GM12878 (cell line): Measurements from ENCODE around the gene DNAJC3. TPM values are rescaled to one million over a fixed set of nuclear protein-coding genes. Genes with fewer than 3 reads are reported as not detected.

Experiments used
- EZH2 ChIP-seq: IDR thresholded peaks from 2 replicates; pipeline ENCODE4 v1.6.1; 2012; ENCODE audit warnings: low read depth, mild to moderate bottlenecking, control low read depth, inconsistent platforms, low read length, borderline replicate concordance; ENCODE audit not compliant: control insufficient read depth
- SUPT20H ChIP-seq: IDR thresholded peaks from 2 replicates; pipeline ENCODE4 v1.6.1; 2011; ENCODE audit warnings: low read depth, mild to moderate bottlenecking, low read length, moderate library complexity, borderline replicate concordance; ENCODE audit not compliant: control insufficient read depth
- polyA plus RNA-seq, 11 experiments: library from polyadenylated mRNA; depleted of rRNA in 4 of 11; unstranded in 6 of 11; stranded (reverse) in 5 of 11; fragments of >200 nt; fragmentation: Nextera tagmentation in 4 of 11; fragmentation: Illumina TruSeq in 1 of 11; extraction: Ambion mirVana in 4 of 11; extraction: Trizol in 1 of 11; gene quantifications; 1 replicate in 1 of 11; 2 replicates in 10 of 11; pipeline versions ENCODE4 v1.2.1 to v1.2.3, GENCODE V29; 2011 to 2016; ENCODE audit warnings: inconsistent platforms in 2 of 11, missing spikeins in 2 of 11, low read depth in 1 of 11
- total RNA-seq, 4 experiments: library from RNA; depleted of rRNA in 3 of 4; stranded (reverse); fragments of >200 nt in 3 of 4; fragmentation: Illumina TruSeq in 1 of 4; extraction: Trizol in 1 of 4; gene quantifications; 2 replicates each; pipeline versions ENCODE4 v1.2.1 to v1.2.3, GENCODE V29; 2013 to 2021
- TF ChIP-seq, protein P1 (sequence below): fragments of 450-650 bp; IDR thresholded peaks from 2 replicates; pipeline ENCODE4 v1.6.1; 2016; ENCODE audit warnings: mild to moderate bottlenecking
- TF ChIP-seq, protein P2 (sequence below): fragments of 450-650 bp; IDR thresholded peaks from 2 replicates; pipeline ENCODE4 v1.6.1; 2014; ENCODE audit warnings: mild to moderate bottlenecking
- TF ChIP-seq, protein P3 (sequence below): fragments of 150-350 bp; IDR thresholded peaks from 2 replicates; pipeline ENCODE4 v1.6.1; 2014; ENCODE audit warnings: mild to moderate bottlenecking, low read depth, low read length
- TF ChIP-seq, protein P4 (sequence below): fragments of 450-650 bp; IDR thresholded peaks from 2 replicates; pipeline ENCODE4 v1.6.1; 2017; ENCODE audit warnings: antibody characterized with exemption, mild to moderate bottlenecking, moderate library complexity

Gene DNAJC3
- total and polyA plus RNA-seq, 10 of the 15 experiments (the other 5 are each of a cell fraction or from before 2014, with no cell fraction given) = 9.3 to 37.4 (median 19.0) TPM

DNA sequence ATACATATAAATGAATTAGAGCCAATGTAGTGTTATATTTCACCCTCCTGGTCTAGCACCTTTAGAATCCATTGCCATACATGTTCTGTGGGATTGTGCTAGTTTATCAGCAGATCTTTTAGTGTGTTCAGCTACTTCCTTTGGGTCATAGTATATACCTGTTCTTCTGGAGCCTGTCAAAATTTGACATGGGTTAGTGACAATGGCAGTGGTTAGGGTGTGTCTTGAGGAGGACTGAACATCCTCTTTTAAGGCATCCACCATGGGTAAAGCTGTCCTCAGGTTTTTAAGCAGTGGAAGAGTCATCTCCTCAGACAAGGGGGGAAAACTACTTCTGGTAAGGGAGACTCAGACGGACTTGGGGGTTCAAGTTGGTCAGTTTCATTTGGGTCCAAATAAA is 29.4 kb downstream of the DNAJC3 start (continued):
- TF ChIP-seq, protein P1, sequence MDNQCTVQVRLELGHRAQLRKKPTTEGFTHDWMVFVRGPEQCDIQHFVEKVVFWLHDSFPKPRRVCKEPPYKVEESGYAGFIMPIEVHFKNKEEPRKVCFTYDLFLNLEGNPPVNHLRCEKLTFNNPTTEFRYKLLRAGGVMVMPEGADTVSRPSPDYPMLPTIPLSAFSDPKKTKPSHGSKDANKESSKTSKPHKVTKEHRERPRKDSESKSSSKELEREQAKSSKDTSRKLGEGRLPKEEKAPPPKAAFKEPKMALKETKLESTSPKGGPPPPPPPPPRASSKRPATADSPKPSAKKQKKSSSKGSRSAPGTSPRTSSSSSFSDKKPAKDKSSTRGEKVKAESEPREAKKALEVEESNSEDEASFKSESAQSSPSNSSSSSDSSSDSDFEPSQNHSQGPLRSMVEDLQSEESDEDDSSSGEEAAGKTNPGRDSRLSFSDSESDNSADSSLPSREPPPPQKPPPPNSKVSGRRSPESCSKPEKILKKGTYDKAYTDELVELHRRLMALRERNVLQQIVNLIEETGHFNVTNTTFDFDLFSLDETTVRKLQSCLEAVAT = no peak
- TF ChIP-seq, protein P2, sequence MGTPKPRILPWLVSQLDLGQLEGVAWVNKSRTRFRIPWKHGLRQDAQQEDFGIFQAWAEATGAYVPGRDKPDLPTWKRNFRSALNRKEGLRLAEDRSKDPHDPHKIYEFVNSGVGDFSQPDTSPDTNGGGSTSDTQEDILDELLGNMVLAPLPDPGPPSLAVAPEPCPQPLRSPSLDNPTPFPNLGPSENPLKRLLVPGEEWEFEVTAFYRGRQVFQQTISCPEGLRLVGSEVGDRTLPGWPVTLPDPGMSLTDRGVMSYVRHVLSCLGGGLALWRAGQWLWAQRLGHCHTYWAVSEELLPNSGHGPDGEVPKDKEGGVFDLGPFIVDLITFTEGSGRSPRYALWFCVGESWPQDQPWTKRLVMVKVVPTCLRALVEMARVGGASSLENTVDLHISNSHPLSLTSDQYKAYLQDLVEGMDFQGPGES = no peak
- TF ChIP-seq EZH2 (no peak), SUPT20H (no peak)
- TF ChIP-seq, protein P3, sequence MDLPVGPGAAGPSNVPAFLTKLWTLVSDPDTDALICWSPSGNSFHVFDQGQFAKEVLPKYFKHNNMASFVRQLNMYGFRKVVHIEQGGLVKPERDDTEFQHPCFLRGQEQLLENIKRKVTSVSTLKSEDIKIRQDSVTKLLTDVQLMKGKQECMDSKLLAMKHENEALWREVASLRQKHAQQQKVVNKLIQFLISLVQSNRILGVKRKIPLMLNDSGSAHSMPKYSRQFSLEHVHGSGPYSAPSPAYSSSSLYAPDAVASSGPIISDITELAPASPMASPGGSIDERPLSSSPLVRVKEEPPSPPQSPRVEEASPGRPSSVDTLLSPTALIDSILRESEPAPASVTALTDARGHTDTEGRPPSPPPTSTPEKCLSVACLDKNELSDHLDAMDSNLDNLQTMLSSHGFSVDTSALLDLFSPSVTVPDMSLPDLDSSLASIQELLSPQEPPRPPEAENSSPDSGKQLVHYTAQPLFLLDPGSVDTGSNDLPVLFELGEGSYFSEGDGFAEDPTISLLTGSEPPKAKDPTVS = no peak
- TF ChIP-seq, protein P4, sequence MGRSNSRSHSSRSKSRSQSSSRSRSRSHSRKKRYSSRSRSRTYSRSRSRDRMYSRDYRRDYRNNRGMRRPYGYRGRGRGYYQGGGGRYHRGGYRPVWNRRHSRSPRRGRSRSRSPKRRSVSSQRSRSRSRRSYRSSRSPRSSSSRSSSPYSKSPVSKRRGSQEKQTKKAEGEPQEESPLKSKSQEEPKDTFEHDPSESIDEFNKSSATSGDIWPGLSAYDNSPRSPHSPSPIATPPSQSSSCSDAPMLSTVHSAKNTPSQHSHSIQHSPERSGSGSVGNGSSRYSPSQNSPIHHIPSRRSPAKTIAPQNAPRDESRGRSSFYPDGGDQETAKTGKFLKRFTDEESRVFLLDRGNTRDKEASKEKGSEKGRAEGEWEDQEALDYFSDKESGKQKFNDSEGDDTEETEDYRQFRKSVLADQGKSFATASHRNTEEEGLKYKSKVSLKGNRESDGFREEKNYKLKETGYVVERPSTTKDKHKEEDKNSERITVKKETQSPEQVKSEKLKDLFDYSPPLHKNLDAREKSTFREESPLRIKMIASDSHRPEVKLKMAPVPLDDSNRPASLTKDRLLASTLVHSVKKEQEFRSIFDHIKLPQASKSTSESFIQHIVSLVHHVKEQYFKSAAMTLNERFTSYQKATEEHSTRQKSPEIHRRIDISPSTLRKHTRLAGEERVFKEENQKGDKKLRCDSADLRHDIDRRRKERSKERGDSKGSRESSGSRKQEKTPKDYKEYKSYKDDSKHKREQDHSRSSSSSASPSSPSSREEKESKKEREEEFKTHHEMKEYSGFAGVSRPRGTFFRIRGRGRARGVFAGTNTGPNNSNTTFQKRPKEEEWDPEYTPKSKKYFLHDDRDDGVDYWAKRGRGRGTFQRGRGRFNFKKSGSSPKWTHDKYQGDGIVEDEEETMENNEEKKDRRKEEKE = no peak
